ENCODE data around the gene LYRM2.

LYRM2 gene

DNA sequence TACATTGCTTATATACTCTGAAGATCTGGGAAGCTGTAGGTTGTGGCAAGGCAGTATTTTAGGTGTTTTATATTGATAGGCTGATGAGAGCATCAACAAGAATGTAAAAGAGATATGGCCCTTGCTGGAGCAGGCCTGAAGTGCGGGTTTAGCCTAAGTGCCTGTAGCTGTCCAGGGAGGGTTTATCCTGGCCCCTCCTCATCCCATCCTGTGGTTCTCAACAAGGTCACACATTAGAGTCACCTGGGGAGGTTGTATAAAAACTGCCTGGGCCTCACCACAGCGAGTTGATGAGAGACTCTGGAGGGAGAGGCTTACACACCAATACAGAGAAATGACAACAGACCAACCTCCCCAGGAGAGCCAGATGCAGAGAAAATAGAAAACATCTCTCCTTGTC is 48.4 kb downstream of the LYRM2 start:
- DNase-seq, result no peak

DNA sequence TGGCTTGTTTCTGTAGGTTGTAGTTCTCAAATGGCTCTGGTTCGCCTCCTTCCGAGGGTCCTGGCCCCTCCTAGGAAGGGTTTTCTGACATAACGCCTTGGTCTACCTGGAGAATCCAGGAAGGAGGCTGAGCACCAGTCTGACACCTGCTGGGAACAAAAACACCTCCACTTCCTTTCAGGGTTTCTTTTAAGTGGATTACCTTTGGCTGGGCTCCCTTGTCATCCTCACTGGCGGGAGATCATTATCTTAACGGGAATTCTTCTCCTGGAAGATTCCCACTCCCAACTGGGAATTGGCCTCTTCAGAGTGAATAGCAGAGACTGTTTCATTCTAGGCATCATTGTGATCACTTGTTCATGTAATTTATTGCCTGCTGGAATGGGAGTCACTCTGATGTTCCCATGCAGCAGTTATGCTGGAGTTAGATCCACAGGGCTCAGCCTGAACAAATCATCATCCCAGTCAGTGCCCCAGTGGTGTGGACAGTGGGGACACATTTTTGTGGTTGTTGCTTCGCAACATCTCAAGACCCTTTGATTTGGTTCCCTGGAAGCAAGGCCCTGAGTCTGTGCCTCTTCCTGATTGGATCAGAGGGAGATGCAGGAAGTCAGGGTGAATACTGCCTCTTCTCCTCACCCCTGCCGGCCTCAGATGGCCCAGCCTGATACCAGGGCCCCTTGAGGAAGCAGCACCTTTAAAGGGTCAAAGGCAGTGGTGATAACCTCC is 49.1 kb downstream of the LYRM2 start:
- no peak for DNase-seq

DNA sequence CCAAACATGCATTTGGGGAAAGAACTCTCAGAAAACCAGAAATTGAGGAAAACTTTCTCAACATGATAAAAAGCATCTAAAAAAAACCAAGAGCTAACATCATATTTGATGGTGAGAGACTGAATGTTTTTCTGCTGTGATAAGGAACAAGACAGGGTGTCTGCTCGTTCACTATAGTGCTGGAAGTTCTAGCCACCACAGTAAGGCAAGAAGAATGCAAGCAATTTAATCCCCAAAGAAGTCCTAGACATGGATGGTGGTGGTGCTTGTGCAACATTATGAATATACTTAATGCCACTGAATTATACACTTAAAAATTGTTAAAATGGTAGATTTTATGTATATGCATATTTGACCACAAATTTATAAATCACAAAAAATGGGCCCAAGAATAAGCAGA is 53.4 kb downstream of the LYRM2 start:
- no peak for DNase-seq

DNA sequence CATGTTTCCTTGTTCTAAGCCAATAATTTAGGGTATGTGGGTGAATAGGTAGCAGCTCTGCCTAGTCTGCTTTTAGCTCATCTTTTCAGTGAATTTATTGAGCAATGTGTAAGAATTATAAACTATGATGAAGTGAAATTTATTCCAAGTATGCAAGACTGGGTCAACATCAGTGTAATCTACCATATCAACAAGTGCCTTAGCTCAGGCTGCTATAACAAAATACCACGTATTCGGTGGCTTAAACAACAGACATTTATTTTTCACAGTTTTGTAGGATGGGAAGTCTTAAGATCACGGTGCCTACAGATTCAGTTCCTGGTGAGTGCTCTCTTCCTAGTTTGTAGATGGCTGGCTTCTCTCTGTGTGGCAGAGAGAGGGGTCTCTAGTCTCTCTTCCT is 54.0 kb downstream of the LYRM2 start:
- no peak for DNase-seq

DNA sequence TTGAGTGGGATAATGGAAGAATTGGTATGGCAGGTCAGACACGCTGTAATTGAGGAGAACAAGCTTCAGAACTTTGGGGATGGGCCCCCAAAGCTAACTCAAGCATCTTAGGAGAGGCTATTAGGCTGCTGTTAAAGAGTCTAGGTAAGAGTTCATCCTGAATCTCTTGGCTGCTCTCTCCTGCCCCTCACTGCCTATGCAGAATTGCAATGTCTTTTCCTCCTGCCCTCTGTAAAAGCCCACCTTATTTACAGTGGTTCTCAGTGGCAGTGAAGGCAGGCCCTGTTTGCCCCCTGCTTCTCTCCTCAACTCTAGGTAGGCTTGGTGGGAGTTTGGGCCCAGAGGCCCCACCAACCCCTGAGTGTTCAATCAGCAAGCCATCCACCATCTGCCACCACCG is 55.0 kb downstream of the LYRM2 start:
- peak; percentile 12 for DNase-seq

DNA sequence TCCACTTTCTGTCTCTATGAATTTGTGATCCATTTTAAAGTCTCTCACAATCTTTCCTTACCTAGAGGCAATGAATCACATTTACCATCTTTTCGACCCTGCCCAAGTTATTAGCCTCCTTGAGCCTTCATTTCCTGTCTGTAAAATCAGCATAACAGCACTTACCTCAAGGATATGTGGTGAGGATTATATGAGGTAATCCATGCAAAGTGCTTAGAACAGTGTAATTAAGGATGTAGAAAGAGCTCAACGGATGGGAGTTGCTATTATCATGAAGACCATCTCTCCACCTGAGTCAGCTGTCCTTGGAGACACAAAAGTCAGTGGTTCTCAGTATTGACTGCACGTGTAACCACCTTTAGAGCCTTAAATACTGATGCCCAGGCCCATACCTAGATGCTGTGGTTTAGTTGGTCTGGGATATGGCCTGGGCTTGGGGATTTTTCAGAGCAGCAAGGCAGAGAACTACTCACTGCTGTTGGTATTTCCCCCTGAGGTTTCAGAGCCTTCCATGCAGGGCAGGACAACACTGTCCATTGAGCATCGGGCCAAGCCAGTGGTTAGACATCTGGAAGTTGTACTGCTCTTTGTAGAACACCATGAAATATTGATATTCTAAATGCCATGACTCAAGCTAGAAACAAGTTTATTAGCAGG is 55.8 kb downstream of the LYRM2 start:
- DNase-seq, result no peak

DNA sequence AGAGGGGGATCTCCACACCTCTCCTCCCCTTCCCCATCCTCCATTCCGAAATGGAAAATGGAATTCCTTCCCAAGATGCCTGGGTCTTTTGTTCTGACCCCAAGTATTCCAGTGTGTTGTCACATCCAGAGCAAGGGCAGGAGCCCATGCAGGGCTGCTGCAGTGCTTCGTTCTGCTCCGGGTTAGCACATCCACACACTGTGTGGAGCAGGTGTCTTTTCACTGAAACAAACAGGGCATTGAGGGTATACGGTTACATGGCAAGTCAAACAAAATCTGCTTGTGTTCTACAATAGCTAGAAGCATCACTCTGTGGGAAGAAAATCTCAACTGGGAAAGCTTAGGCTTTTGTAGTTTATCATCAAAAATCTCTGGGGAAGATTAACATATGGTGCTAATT is 56.9 kb downstream of the LYRM2 start:
- DNase-seq, result peak; percentile 96

DNA sequence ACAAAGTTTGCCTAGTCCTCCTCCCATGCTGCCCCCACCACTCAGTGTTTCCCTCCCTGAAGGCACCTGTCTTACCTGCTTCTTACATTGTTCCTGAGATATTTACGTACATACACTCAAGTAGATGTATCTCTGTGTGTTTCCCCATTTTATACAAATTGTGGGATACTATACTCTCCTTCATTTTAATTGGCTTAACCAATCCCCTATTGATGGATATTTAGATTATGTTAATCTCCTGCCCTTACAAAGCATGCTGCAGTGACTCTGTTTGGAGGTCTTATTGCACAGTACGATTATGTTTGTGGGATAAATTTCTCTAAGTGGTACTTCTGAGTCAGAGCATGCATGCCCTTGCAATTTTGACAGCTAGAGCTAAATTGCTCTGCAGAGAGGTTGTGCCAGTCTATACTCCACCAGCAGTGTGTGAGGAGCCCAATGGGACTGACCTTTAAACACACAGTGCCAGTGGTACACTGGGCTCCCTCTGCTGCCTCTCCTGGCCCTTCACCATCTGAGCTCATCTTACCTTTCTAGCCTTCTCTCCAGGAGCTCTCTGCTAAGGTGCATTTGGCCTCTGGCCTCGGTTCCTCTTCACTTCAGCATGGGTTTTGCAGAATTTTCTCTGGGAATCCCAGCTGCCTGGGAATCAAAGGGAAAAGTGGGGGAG is 57.4 kb downstream of the LYRM2 start:
- DNase-seq, result peak; percentile 72

DNA sequence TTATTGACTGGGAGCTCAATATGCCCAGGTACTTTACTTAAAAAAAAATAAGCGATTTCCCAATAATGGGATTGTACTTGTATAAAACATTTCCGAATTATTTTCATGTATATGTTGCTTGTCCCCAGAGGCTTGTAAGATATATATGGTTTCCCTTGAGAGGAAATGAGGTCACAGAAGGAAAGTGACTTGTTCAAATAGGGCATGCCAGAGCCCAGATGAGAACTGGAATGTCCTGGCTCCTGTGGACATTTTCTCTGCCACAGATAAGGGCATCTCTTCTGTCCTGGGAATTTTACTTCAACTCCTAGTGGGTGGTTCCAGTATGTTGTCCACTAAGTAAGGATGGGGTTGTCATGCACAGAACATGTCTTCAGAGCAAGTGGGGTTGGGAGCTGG is 63.0 kb downstream of the LYRM2 start:
- DNase-seq, result no peak

DNA sequence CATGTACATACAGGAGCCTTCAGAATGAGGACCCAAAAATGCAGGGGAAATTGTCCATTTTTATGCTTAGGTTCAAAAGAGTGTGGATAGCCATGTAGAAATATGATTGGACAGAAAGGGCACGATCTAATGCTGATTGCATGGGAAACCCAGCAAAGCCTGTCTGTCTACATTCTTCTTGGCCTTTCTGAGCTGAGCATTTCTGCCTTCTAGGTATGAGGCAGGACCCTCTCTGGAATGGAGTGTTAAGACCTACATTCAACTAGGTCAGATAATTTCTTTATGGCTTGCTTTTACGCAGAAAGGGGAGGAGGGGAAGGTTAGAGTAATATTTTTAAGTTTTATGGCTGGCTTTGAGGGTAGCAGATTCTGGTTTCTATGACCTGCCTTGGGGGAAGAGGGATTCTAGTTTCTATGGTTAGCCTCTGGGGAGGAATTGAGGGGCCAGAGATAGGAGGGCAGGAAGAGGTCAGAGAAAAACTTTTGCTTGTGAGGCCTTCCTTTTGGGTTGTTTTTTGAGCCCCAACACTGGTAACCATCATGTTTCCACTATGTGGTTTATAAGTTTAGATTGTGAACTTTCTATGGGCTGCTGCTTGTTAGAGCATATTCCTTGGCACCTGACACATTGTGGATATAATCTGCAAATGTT is 63.5 kb downstream of the LYRM2 start:
- no peak for DNase-seq

DNA sequence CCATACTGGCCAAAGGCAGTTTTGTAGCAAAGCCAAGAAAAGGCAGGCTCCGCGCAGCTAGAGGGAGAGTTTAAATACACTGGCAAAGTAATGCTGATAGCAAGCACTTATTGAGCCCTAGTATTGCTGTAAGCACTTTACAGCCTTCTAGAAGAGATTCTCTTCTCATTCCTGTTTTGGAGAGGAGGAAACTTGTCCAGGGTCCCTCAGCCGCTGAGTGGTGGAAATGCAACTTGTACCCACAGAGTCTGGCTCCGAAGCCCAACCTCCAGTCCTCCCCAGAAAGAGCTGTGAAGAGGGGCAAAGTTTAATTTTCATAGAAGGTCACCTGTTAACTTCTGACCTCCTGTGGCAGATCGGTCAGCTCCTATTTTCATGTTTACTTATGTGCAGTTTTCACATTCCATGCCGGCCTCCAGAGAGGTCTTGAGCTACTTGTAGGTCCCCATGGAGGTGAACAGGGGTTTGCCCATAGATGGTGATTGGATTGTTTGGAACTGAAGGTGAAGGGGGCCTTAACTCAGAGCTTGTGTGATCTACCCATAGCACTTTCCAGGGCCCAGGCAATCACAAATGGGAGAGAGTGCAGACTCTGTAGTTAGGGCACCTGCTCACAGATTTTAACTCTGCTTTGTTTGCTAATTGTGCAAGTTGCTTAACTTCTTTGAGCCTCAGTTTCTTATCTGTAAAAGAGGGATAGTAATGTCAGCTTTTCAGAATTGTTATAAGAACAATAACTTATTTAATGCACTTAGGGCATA is 70.7 kb downstream of the LYRM2 start:
- no peak for DNase-seq

DNA sequence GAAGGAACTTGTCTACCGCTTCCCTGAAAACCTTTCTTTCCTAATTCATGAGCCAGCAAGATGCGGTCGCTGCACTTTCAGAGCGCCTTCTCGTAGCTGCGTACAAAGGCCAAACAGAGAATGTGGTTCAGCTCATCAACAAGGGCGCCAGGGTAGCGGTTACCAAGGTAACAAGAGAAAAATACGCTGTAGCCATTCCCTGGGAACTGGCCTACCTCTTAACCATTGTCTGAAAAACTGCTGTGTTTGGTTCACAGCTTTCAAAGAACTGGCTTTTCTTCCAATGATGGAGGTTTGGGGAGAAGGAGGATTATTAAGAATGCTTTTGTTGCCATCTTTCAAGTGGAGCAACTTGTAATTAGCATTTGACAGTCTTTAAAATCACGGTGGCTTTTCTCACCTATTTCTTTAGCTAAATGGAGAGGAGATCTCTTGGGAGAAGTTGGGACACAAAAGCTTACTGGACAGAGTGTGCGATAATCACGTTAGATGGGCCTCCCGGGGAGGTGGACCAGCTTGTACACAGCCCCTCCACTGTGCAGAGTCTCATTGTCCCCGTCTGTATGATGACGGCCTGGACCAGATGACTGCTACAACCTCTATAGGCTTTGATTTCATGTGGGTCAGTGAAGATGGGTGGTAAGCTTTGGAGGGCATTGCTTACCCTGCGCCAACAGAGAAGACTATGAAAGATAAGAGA is 71.5 kb downstream of the LYRM2 start:
- no peak for DNase-seq

DNA sequence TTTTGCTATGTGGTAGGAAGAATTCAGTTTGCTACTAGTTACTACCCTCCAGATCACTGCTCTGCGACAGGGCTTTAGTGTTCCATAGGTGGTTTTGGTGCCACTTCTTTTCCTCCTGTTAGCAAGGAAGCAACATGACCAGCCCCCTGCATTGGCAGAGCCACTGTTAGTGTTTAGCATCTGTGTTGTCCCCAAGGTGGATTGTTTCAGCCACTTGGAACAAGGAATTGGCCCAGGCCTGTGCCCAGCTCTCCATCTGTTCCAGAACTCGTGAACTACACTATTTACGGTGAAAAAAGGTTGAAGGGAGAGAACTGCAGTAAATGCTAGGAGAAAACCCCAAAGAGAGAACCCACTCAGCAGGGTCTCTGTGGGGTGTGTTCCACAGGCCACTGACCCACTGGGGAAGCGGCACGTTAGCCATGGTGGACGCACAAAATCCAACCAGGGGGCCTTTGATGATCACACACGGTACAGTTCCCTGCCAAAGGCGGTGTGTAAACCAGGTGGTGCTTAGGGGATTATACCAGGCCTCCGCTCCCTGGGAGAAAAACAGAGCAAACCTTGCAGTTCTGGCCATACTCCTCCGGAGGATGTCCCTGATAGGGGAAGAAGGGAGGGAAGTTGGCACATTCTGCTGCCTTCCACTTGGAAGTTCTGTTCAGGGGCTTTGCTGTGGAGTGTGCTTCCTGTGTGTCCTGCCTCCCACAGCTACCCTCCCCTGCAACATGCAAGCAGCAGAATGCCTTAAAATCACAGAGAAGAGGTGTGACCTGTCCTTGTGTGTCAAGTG is 72.3 kb downstream of the LYRM2 start:
- DNase-seq, result peak; percentile 54

DNA sequence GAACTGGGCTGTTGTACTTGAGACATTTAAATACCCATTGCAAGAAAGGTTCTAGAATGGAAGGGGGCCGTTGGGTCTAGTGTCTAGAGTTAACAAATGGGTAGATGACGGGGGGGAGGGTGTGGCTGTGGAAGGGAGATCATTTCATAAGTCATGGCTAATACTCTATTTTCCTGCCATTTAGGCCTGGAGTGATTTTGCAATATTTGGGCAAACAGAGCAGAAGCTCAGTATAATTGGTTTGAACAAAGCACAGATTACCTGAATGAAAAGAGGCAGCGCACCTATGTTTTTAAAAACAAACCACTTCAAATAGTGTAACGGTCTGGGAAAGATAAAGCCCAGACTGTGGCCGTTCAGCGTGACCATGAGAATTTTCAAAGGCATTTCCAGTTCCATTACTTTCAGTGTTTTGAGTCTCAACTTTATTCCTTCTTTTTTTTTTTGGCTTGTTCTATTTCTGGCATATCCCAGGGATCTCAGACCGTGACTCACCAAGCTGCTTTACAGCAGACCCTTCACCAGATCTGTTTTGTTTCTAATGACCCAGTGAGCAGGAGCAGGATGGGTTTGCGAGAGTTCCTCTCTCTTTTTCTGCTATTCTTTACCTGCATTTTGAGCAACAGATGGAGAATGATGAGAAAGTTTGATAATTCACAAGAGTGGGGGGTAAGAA is 73.7 kb downstream of the LYRM2 start:
- DNase-seq, result peak; percentile 32

DNA sequence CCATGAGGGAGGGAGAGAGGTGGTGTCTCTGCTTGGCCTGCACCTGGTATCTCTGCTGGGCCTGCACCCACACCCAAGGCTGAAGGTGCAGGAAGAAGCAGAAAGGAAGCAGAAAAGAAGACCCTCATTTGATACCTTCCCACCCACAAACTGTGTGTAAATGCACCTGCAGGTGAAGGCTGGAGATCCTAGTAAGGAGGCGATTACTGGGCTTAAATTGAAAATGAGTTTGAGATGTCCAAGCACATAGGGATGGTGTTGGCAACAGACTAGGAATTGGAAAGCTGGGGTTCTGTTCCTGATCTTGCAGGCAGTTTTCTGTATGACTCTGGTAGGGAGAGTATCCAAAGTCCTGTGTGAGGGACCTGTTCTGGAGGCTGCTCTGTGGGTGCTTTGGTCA is 74.7 kb downstream of the LYRM2 start:
- no peak for DNase-seq

DNA sequence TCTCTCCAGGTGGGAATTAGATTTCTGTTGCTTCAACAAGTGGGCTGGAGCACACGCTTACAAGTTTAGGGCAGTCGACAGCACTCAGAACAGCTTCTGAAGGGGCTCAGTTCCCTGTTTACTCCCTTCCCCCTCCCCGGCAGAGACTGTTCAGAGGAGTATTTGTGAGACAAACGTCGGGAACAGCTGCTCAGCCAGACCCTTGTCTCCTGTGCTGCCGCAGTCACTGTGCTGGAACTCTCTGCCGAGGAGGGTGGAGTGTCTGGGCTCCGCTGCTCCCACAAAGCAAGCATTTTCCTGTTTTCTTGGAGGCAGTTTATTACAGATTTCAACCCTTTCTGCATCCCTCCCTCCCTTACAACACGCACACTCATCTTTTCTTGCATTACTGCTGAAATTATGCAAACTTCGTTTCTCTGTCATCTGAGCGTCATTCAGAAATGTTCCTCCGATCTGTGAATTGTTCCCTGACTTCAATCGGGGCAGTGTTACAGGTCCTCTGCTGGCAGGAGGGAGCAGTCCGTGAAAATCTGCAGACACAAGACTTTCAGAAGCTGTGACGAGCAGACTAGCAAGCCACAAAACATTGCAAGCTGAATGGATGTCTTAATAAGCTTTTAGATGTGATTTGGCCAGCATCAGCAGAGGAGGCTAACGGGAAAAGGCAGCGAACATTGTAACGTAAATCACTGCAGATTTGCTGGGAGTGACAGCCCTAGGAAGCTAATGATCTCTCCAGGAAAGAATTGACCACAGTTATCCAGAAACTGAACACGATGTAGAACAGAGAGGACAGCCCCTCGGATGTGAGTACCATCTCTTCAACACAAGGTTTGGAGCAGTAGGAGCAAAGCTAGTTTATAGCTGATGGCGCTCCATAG is 76.2 kb downstream of the LYRM2 start:
- DNase-seq, result peak; percentile 50

DNA sequence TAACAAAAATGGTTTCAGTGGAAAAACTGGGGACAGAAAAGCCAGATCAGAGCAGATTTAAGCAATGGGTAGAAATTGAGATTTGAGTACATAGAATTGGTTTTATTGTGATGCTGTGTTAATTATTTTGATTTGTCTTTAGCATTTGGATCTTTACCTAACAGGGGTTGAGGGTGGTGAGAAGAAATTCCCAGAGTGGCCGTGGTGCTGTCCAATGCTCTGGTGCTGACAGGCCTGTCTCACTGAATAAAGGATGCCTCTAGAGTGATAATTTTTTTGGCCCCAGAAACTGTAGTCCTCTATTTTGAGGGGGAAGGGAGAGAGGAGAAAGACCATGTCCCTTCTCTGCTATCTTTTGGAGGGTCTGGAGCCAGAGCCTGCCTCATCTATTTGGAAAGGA is 79.1 kb downstream of the LYRM2 start:
- DNase-seq, result no peak

DNA sequence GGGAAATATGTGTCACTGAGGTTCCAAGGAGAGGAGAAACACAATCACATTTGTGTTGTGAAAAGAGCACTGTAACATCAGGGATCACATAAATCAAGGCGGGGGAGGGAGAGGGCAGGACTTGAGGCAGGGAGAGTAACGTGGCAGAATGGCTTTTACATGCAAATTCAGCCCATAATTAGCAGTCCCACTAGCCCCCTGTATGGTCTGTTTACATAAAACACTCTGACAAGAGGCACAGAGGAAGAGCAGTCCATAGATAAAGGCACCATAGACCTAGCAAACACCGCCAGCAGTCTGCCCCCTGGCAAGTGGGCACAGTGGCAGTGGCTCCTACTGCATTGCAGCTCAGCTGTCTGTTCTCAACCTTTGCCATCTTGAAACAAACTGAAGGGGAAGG is 82.7 kb downstream of the LYRM2 start:
- DNase-seq, result no peak

DNA sequence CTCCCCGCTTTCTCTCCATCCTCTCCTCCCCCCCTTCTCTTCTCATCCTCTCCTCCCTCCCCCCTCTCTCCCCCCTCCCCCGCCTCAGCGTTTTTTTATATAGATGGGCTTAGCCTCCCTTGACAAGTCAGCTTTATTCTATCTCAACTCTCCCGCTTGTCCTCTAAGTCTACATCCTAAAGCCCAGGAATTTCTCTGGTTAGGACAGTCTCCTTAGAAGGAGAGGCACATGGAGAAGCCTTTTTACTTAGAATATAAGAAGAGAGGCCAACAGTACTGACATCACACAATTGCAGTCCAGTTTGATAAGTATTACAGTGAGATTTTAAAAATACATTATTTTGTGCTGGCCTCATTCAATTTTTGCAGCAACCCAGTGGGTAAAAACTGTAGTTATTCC is 83.5 kb downstream of the LYRM2 start:
- no peak for DNase-seq

DNA sequence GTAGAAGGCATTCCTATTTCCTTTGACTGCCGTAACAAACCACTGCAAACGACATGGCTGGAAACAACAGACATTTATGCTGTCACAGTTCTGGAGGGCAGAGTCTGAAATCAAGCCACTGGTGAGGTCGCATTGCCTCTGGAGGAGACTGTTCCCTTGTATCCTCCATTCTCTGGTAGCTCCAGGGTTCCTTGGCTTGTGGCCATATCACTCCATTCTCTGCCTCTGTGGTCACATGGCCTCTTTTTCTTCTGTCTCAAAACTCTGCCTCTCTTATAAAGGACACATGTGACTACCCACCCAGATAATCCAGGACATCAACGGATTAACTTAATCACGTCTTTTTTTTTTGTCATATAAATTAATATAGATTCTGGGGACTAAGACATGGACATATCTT is 84.4 kb downstream of the LYRM2 start:
- no peak for DNase-seq

All from NCI-H2171 treated with DMSO at 0.1 percent for 48 hours (cell line).